ENCODE measurements around the gene SYS1.
"Not testable (repeated sequence)": the region's sequence is repeated elsewhere in the genome, so short reads cannot be mapped to it uniquely, and the experiment has no call there.

The SYS1 gene

GRCh38 chr20:45338121-45339030 is 24.6 kb upstream of the SYS1 start:
- in situ Hi-C loops (cut with MboI; ENCODE audit: low sequenced_read_pairs), result no loop called here

DNA sequence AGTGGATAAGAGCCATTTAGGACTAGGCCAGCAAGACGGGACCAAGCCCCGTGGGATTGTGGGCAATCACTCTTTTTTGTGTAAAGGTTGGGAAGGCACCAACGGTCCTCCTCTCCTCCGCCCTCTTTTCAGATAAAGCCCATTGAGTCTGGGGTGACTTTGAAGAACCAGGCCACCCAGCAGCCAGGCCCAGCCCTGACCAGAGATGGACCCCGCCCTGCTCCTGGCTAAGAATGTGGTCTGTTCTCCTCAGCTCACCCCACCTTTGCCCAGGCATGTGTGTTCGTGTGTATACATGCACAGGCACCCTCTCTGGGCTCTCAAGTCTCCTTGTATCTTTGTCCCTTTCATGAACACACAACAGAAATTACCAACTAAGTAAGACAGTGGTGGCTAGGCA is 23.9 kb upstream of the SYS1 start:
- in situ Hi-C loops (cut with MboI; ENCODE audit: low sequenced_read_pairs), result no loop called here

- in situ Hi-C loops (cut with MboI; ENCODE audit: low sequenced_read_pairs), result no loop called here
Observed at GRCh38 chr20:45339799-45340198, 23.2 kb upstream of the SYS1 start.

DNA sequence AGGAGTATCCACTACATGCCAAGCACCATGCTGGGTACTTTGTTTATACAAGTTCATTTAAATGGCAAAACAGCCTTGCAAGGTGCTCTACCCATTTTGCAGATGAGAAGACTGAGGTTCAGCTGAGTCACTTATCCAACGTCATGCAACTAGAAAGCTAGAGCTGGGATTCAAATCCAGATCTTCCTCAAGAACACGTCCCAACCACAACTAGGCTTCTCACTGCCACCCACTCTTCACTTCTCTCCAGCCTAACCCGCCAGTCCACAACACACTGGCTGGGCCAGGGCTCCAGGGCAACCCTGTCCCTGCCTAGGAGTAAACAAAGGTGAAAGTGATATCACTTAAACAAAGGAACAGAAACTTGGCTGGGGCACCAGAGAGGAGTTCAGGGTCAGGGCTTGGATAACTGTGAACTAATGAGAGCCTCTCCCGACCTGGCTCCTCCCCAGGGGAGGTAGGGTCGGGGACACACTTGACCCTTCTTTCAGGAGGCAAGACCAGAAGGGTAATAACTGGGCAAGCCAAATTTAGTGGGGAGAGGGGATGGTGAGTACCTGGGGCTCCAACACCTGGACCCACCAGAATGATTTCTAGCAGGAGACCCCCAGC is 22.6 kb upstream of the SYS1 start:
- in situ Hi-C loops (cut with MboI; ENCODE audit: low sequenced_read_pairs), result no loop called here

DNA sequence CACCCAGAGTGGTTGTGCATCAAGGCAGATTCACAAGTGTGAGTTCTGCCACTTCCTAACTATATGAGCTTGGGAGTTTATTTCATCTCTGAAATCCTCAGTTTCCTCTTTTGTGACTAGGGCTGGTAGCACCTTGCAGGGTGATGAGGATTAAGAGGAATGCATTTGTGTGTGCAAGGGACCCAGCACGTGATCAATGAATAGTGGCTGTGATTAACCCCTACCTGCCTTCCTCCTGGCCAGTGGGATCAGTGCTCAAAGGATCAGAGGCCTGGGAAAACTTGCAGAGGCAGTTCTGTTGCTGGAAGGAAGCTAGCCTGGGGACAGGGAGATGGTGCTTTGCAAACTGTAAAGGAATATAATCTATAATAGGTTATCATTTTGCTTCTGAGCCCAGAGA is 22.0 kb upstream of the SYS1 start:
- in situ Hi-C loops (cut with MboI; ENCODE audit: low sequenced_read_pairs), result no loop called here

GRCh38 chr20:45341579-45341938 is 21.4 kb upstream of the SYS1 start:
- in situ Hi-C loops (cut with MboI; ENCODE audit: low sequenced_read_pairs), result no loop called here

GRCh38 chr20:45341939-45342854 is 20.8 kb upstream of the SYS1 start:
- in situ Hi-C loops (cut with MboI; ENCODE audit: low sequenced_read_pairs), result no loop called here

- in situ Hi-C loops (cut with MboI; ENCODE audit: low sequenced_read_pairs), result no loop called here
Observed at GRCh38 chr20:45342855-45343531, 20.0 kb upstream of the SYS1 start.

DNA sequence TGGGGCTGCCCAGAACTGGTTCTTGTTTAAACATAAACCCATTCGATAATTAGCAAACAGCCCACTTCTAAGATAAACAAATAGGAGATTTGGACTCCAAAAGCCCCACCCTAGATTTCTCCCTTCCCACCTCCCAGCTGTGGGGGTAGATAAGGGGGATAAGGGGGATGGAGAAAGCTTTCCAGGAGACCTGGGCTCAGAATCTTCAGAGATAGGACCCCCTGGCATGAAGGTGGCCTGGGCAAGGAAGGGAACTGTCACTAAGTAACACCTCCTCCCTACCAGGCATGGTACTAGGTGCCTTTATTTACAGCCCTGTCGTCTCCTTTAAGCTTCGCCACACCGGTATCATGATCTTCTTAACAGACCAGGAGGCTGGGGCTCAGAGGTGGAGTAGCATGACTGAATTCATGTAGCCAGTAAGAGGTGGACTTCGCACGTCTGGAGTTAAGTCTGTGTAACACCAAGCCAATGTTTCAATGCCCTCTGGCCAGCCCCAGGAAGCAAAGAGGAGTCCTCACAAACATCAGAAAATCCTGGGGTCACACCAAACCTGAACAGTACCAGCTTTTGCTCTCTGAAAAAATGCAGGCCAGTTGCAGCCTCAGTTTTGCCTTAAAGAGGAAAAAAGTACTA is 19.3 kb upstream of the SYS1 start:
- in situ Hi-C loops (cut with MboI; ENCODE audit: low sequenced_read_pairs), result no loop called here

- in situ Hi-C loops (cut with MboI; ENCODE audit: low sequenced_read_pairs), result no loop called here
Observed at GRCh38 chr20:45344168-45344860, 18.6 kb upstream of the SYS1 start.

- in situ Hi-C loops (cut with MboI; ENCODE audit: low sequenced_read_pairs), result no loop called here
Observed at GRCh38 chr20:45345104-45345936, 17.6 kb upstream of the SYS1 start.

- in situ Hi-C loops (cut with MboI; ENCODE audit: low sequenced_read_pairs), result no loop called here
Observed at GRCh38 chr20:45346291-45346718, 16.7 kb upstream of the SYS1 start.

DNA sequence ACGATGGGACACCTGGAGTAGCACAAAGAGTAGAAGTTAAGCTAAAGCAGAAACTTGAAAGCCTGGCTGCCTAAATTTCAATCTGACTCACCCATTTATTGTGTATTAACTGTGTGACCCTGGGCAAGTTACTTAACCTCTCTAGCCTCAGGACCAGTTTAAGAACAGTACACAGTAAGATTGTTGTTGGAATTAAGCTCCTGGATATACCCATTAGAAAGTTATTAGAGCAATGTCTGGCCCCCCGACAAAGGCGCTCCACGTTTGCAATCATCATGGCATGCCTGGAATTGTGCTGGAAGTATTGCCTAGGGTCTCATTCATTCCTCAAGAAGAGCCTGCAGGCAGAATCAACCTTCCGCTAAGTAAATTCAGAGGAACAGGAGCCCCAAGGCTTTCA is 16.1 kb upstream of the SYS1 start:
- in situ Hi-C loops (cut with MboI; ENCODE audit: low sequenced_read_pairs), result no loop called here

DNA sequence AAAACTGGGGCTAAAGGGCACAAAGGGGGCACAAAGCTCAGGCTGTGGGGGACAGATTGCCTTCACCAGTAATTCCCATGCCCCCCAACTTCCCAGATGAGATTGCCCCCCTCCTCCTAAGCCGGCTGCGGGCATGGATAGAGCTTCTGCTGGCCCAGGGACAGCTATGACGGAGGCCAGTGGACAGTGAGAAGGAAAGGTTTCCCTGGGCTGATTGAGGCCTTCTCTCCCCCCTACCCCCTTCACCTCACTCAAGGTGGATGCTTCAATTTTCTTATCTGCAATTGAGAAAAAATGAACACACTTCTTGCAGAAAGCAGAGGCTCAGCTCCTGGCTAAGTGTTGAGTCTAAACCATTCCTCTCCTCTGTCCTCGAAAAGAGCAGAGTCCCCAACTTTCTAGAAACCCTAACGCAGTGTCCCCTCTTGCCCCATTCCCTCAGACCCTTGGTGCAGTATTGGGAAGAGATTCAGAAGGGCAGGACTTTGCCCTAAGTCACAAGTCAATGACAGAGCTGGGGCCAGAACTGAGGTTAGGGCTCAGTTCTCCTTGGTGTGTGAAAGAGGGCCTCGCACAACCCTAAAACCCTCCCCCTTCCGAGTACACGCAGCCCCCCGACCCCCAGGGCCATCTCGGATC is 15.5 kb upstream of the SYS1 start:
- in situ Hi-C loops (cut with MboI; ENCODE audit: low sequenced_read_pairs), result no loop called here

DNA sequence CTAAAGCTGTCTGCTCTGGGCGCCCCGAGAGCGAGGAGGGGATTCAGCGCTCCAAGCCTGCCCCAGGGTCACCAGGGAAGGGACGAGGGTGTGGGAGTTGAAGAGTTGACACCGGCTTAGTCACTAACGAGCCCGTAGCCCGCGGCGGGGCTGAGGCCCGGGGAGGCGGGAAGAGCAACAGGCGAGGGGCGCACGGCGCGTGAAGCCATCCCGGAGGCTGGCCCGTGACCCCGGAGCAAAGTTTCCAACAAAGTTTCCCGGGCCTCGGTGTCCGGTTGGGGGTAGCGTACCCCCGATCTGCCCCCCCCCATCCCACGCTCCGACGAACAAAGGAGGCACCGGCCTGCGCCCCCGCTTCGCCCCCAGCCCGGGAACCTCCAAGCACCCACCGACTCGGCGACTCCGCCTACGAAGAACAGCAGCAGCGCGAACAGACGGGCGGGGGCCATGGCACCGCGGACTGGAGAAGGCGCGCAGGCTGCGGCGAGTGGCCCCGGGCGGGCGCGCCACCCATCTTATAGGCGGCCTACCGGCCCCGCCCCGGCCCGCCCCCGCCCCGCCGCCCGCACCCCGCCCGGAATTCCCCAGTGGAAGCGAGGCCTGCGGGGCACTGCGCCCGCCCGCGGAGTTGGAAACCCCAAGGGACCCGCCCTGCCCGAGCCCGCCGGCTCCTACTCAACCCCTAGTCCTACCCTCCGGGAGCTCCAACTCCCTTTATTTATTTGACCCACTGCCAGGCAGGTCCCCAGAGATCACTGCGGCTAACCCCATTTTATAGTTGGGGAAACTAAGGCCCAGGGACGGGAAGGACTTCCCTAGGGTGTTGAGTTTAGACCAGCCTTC is 14.8 kb upstream of the SYS1 start, which contains the start of gene SDC4:
TSS of gene SDC4 (minus strand) at position 489 of the 843 bp plus-strand sequence. CDS start at position 449, 40 bp downstream.
- in situ Hi-C loops (cut with MboI; ENCODE audit: low sequenced_read_pairs), result no loop called here

- in situ Hi-C loops (cut with MboI; ENCODE audit: low sequenced_read_pairs), result no loop called here
Observed at GRCh38 chr20:45350217-45350616, 12.7 kb upstream of the SYS1 start.

DNA sequence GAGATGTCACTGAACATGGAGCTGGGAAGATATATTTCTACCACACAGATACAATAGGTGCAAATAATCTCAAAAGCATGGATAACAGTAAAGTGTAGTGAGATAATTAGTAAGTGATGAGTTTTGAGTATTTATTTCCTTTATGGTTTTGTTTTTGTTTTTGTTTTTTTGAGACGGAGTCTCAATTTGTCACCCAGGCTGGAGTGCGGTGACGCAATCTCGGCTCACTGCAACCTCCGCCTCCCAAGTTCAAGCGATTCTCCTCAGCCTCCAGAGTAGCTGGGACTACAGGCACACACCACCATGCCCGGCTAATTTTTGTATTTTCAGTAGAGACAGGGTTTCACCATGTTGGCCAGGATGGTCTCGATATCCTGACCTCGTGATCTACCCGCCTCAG is 12.2 kb upstream of the SYS1 start:
- in situ Hi-C loops (cut with MboI; ENCODE audit: low sequenced_read_pairs), result not testable (repeated sequence)
